ENCODE measurements around the gene NBAS. TPM values are rescaled to one million over a fixed set of nuclear protein-coding genes. Genes with fewer than 3 reads are reported as not detected.
A peak's percentile ranks its signal among the peaks of the same experiment; 100 is the strongest.

Gene NBAS
- total RNA-seq, 1 experiment from 2014 or later: 36.3 TPM

GRCh38 chr2:15189216-15189615 is 371.9 kb downstream of the NBAS start:
- no peak for ATAC-seq
- peak; percentile 14; the same call in 1 of the 2 replicates for TF ChIP-seq CTCF (IDR thresholded peaks at IDR 0.05)
- TF ChIP-seq REST (IDR thresholded peaks at IDR 0.05; ENCODE audit: insufficient read depth in 1 of 2, low read depth in 2 of 2, low read length in 1 of 2): no peak
- Histone ChIP-seq H3K36me3 (ENCODE audit: control insufficient read depth, insufficient read depth, low read length) (no peaks in the 10 kb centered on the region; the same call in 1 of the 2 replicates), H3K4me1 (ENCODE audit: control insufficient read depth, insufficient read depth, low read length) (no peaks in the 10 kb centered on the region), H3K9me3 (ENCODE audit: control insufficient read depth, insufficient read depth, low read depth, low read length) (no peaks in the 10 kb centered on the region), H3K27me3 (ENCODE audit: control insufficient read depth, insufficient read depth, low read length) (no peaks in the 10 kb centered on the region), H3K4me3 (ENCODE audit: low read depth in 2 of 2, low read length in 2 of 2) (no peak overlapping the region), H3K27ac (ENCODE audit: low read length) (no peak overlapping the region)
- CTCF ChIA-PET: interaction anchor here (0.7 kb wide), 1 partner anchor 75 kb away, joined by 3 read pairs; no protein-coding TSS in a partner anchor
- intact Hi-C loops (cut with micrococcal nuclease; ENCODE audit: unreplicated experiment): no loop called here
- no peak for DNase-seq (ENCODE audit: low read depth, low spot score)
- in situ Hi-C loops (cut with HindIII; ENCODE audit: low pct_unique_long_range_greater_than_20kb, low sequenced_read_pairs): no loop called here
- POLR2A ChIA-PET: no interaction called here
- BruUV-seq (replicated peaks): no TSS peak

- ChIA-PET CTCF (no interaction called here), POLR2A (no interaction called here)
- Histone ChIP-seq H3K4me3 (ENCODE audit: low read depth in 2 of 2, low read length in 2 of 2) (no peak overlapping the region), H3K27me3 (ENCODE audit: control insufficient read depth, insufficient read depth, low read length) (no peaks in the 10 kb centered on the region), H3K9me3 (ENCODE audit: control insufficient read depth, insufficient read depth, low read depth, low read length) (no peaks in the 10 kb centered on the region), H3K36me3 (ENCODE audit: control insufficient read depth, insufficient read depth, low read length) (no peaks in the 10 kb centered on the region; the same call in 1 of the 2 replicates), H3K27ac (ENCODE audit: low read length) (no peak overlapping the region), H3K4me1 (ENCODE audit: control insufficient read depth, insufficient read depth, low read length) (no peaks in the 10 kb centered on the region)
- DNase-seq (ENCODE audit: low read depth, low spot score): no peak
- intact Hi-C loops (cut with micrococcal nuclease; ENCODE audit: unreplicated experiment): no loop called here
- TF ChIP-seq SIN3A (IDR thresholded peaks at IDR 0.05; ENCODE audit: borderline replicate concordance, insufficient read depth, low read depth, low read length): no peak
- TF ChIP-seq CTCF (IDR thresholded peaks at IDR 0.05): no peak
- TF ChIP-seq REST (IDR thresholded peaks at IDR 0.05; ENCODE audit: insufficient read depth in 1 of 2, low read depth in 2 of 2, low read length in 1 of 2): no peak
- TF ChIP-seq POLR2AphosphoS5 (IDR thresholded peaks at IDR 0.05; ENCODE audit: low read depth, low read length): no peak
- no peak for TF ChIP-seq TCF7L2 (IDR thresholded peaks at IDR 0.05; ENCODE audit: low read depth, low read length)
- in situ Hi-C loops (cut with HindIII; ENCODE audit: low pct_unique_long_range_greater_than_20kb, low sequenced_read_pairs): no loop called here
- BruUV-seq (replicated peaks): no TSS peak
- ATAC-seq: no peak
Observed at GRCh38 chr2:15187702-15188101, 373.4 kb downstream of the NBAS start.

Data from Panc1 (cell line).